Breast epithelium (tissue), 3 donors: ENCODE measurements around the gene ADPRH.

Experiments
- POLR2A ChIP-seq: fragments of 450-650 bp; IDR thresholded peaks from one replicate; pipeline ENCODE4 v1.6.1; 2016; ENCODE audit warnings: antibody characterized with exemption, mild to moderate bottlenecking, moderate library complexity
- POLR2AphosphoS5 ChIP-seq, 3 donors: sonication (generic); formaldehyde crosslinking; IDR thresholded peaks; one replicate each; pipeline ENCODE4 v1.6.1; 2017; ENCODE audit warnings: antibody characterized with exemption in 3 of 3
- TF ChIP-seq, protein P1 (sequence below), 3 donors: fragments of 450-650 bp; IDR thresholded peaks; one replicate each; pipeline ENCODE4 v1.5.1; 2016 to 2017; ENCODE audit warnings: antibody characterized with exemption in 3 of 3, mild to moderate bottlenecking in 3 of 3, moderate library complexity in 3 of 3

DNA sequence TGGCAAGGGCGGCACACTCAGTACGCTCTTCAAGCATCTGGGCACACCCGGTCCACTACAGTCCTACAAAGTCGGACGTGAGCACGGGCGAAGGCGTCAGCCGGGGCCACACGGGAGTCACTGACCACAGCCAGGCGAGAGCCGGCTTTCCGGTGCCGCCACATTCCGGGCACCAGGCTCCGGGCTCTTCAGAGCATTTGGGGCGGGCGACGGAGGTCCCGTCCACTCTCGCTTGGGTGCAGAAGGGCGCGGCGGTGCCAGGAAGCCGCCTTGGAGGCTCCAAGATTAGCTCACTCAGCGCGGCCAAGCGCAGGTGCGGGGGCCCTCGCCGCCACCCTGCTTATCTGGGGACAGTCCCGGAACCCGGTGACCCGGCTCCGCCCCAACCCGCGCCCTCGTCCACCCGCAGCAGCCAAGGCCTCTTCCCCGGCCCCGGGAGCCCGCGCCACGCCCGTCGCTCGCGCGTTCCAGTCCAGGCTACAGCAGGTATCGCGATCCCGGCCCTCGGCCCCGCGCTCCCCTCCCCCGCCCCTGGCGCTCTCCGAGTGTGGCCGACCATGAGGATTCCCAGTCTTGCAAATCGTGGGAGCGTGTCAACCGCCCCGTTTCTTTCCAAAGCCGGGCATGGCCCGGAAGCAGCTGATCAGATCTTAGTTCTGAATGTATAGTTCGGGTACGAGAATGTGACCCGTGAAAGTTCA lies at the start of gene ADPRH:
- TF ChIP-seq POLR2AphosphoS5 (IDR thresholded peaks at IDR 0.05) (peak in 2 of 3 donors; percentile 24 to 63), POLR2A (no peak)
- TF ChIP-seq, protein P1, sequence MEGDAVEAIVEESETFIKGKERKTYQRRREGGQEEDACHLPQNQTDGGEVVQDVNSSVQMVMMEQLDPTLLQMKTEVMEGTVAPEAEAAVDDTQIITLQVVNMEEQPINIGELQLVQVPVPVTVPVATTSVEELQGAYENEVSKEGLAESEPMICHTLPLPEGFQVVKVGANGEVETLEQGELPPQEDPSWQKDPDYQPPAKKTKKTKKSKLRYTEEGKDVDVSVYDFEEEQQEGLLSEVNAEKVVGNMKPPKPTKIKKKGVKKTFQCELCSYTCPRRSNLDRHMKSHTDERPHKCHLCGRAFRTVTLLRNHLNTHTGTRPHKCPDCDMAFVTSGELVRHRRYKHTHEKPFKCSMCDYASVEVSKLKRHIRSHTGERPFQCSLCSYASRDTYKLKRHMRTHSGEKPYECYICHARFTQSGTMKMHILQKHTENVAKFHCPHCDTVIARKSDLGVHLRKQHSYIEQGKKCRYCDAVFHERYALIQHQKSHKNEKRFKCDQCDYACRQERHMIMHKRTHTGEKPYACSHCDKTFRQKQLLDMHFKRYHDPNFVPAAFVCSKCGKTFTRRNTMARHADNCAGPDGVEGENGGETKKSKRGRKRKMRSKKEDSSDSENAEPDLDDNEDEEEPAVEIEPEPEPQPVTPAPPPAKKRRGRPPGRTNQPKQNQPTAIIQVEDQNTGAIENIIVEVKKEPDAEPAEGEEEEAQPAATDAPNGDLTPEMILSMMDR (IDR thresholded peaks at IDR 0.05), result no peak
